Ovary (tissue), 3 donors: ENCODE results near the gene TRIO.

Source experiments
- EP300 ChIP-seq: sonication (generic); formaldehyde crosslinking; IDR thresholded peaks from one replicate; pipeline ENCODE4 v1.6.1; 2017; ENCODE audit warnings: antibody characterized with exemption
- TF ChIP-seq, protein P1 (sequence below), 3 donors: fragments of 450-650 bp in 2 of 3; fragments of 200-600 bp in 1 of 3; IDR thresholded peaks; one replicate each; pipeline versions ENCODE4 v1.5.1 to v1.8.0; 2016 to 2022; ENCODE audit warnings: antibody characterized with exemption in 3 of 3, mild to moderate bottlenecking in 1 of 3
- donor health status: DM: no; HTN: no; CAD: no.

DNA sequence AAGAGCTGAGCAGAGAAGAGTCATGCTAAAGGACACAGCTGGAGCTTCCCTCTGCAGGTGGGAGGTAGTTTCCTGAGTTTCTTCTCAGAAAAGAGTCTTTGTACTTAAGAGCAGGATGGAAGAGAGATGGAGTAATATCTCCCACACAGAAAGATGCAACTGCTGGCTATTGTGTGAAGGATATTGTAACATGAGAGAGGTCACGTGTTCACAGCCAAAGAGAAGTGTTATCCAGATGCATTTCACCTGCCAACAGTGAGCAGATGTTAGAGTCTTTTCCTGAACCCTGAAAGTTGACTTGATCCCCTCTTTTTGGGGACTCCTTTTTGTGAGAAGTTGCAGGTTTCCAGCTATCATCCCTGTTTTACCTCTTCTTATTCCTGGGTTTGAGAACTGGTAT lies 14.0 kb upstream of the TRIO start:
- TF ChIP-seq, protein P1, sequence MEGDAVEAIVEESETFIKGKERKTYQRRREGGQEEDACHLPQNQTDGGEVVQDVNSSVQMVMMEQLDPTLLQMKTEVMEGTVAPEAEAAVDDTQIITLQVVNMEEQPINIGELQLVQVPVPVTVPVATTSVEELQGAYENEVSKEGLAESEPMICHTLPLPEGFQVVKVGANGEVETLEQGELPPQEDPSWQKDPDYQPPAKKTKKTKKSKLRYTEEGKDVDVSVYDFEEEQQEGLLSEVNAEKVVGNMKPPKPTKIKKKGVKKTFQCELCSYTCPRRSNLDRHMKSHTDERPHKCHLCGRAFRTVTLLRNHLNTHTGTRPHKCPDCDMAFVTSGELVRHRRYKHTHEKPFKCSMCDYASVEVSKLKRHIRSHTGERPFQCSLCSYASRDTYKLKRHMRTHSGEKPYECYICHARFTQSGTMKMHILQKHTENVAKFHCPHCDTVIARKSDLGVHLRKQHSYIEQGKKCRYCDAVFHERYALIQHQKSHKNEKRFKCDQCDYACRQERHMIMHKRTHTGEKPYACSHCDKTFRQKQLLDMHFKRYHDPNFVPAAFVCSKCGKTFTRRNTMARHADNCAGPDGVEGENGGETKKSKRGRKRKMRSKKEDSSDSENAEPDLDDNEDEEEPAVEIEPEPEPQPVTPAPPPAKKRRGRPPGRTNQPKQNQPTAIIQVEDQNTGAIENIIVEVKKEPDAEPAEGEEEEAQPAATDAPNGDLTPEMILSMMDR (IDR thresholded peaks at IDR 0.05), result no peak
- TF ChIP-seq EP300, result no peak
